ENCODE measurements around the gene CDK4. TPM values are rescaled to one million over a fixed set of nuclear protein-coding genes. Genes with fewer than 3 reads are reported as not detected.
"Not testable (repeated sequence)": the region's sequence is repeated elsewhere in the genome, so short reads cannot be mapped to it uniquely, and the experiment has no call there.

Gene CDK4
- total RNA-seq, 1 donor from 2014 or later: 102 TPM

DNA sequence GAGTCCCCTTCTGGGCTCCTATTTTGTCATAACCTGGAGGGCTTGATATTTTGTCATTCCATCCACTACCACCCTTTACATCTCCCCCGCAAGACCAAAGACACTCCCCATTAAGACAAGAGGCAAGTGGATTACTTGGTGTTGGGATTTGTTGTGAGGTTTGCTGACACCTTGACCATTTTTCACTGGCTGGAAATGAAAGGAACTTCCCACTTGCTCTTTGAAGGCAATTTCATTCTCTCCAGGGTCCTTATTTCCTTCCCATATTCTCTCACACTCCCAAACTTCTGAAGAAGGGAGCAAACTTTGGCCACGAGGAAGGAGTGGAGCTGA, 28.5 kb downstream of the CDK4 start:
- TF ChIP-seq POLR2A (IDR thresholded peaks at IDR 0.05): no peak
- no peak for TF ChIP-seq POLR2AphosphoS5 (IDR thresholded peaks at IDR 0.05; ENCODE audit: insufficient read depth in 1 of 2, low read depth in 1 of 2)
- TF ChIP-seq, protein P1, sequence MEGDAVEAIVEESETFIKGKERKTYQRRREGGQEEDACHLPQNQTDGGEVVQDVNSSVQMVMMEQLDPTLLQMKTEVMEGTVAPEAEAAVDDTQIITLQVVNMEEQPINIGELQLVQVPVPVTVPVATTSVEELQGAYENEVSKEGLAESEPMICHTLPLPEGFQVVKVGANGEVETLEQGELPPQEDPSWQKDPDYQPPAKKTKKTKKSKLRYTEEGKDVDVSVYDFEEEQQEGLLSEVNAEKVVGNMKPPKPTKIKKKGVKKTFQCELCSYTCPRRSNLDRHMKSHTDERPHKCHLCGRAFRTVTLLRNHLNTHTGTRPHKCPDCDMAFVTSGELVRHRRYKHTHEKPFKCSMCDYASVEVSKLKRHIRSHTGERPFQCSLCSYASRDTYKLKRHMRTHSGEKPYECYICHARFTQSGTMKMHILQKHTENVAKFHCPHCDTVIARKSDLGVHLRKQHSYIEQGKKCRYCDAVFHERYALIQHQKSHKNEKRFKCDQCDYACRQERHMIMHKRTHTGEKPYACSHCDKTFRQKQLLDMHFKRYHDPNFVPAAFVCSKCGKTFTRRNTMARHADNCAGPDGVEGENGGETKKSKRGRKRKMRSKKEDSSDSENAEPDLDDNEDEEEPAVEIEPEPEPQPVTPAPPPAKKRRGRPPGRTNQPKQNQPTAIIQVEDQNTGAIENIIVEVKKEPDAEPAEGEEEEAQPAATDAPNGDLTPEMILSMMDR (IDR thresholded peaks at IDR 0.05): no peak
- intact Hi-C loops (cut with DNase I): no loop called here
- H3K36me3 ChIP-seq: peaks cover 0 to 30% of the 10 kb centered on the region in 2 donors
- no peaks in the 10 kb centered on the region for H3K27me3 ChIP-seq
- no peak overlapping the region for H3K4me3 ChIP-seq
- peaks cover 10% of the 10 kb centered on the region for H3K4me1 ChIP-seq
- no peak overlapping the region for H3K27ac ChIP-seq
- H3K9me3 ChIP-seq: no peaks in the 10 kb centered on the region
- DNase-seq (ENCODE audit: extremely low spot score in 2 of 2): no peak

DNA sequence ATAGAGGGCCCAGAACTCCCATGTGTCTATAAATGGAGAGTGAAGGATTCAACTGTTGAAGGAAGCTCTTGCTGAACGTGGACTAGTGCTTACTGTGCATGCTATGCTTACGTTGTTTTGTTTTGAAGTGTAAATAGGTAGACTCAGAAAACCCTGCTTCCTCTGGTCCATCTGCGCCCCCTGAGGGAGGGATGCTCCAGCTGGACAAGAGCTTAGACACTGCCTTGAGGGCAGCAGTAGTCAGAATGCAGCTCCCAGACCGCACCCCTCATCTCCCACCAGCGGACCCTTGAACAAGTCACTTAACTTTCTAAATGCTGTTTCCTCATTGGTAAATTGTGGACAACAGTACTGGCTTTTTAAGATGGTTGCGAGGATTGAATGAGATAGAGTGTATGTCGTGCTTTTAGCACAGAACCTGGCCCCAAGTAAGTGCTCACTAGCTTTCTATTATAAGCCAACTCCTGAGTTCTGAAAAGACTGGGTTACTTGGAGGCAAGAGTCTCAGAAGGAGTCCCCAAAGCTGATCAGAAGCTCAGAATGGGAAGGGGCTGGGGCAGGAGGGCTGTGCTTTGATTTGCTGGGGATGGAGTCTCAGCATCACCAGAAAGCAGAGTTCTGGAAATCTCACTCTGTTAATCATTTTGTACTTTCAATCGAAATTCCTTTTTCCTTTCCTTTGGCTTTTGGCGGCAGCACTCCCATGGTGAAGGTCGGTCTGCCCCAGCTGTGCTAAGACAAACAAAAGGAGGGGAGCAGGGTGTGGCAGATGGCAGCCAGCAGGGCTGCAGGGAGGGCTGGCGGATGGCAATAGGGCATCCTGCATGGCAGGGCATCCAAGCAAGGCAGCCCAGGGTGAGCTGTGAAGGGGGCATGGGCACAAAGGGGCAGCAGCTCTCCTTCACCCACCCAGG, 29.1 kb downstream of the CDK4 start:
- TF ChIP-seq POLR2AphosphoS5 (IDR thresholded peaks at IDR 0.05; ENCODE audit: insufficient read depth in 1 of 2, low read depth in 1 of 2) (no peak), POLR2A (IDR thresholded peaks at IDR 0.05) (no peak)
- TF ChIP-seq, protein P1 (IDR thresholded peaks at IDR 0.05): no peak
- peak; percentile 49 to 78 for DNase-seq (ENCODE audit: extremely low spot score in 2 of 2)
- H3K4me1 ChIP-seq: peaks cover 10% of the 10 kb centered on the region
- intact Hi-C loops (cut with DNase I): no loop called here
- no peak overlapping the region for H3K4me3 ChIP-seq
- no peaks in the 10 kb centered on the region for H3K27me3 ChIP-seq
- H3K27ac ChIP-seq: no peak overlapping the region
- peaks cover 0 to 37% of the 10 kb centered on the region in 2 donors for H3K36me3 ChIP-seq
- no peaks in the 10 kb centered on the region for H3K9me3 ChIP-seq

DNA sequence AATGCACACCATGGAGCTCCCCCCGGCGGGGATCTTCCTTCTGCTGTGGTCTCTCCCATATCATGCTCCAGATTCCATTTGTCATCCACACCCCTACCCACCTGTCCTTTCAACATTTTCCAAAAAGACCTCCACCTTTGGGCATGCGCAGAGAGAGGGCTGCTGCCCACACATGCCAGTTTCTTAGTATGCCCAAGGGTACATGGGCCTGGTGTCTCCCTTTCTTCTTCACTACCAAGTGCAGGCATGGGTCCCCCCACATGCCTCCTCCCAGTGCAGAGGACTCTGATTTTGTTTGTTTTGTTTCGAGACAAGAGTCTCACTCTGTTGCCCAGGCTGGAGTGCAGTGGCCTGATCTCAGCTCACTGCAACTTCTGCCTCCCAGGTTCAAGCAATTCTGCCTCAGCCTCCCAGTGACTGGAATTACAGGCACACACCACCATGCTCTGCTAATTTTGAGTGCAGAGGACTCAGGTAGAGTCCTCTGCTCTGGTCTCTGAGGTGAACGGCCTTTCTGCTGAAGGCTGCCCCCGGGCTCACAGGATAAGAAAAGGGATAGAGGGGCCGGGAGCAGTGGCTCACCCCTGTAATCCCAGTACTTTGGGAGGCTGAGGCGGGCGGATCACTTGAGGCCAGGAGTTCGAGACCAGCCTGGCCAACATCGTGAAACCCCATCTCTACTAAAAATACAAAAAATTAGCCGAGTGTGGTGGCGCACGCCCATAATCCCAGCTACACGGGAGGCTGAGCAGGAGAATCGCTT, 30.1 kb downstream of the CDK4 start:
- H3K27me3 ChIP-seq; H3K9me3 ChIP-seq; H3K4me3 ChIP-seq; H3K27ac ChIP-seq; H3K4me1 ChIP-seq; intact Hi-C loops (cut with DNase I): not testable (repeated sequence)
- peak; percentile 58 to 62 for DNase-seq (ENCODE audit: extremely low spot score in 2 of 2)
- peaks cover 0 to 45% of the 10 kb centered on the region in 2 donors for H3K36me3 ChIP-seq

DNA sequence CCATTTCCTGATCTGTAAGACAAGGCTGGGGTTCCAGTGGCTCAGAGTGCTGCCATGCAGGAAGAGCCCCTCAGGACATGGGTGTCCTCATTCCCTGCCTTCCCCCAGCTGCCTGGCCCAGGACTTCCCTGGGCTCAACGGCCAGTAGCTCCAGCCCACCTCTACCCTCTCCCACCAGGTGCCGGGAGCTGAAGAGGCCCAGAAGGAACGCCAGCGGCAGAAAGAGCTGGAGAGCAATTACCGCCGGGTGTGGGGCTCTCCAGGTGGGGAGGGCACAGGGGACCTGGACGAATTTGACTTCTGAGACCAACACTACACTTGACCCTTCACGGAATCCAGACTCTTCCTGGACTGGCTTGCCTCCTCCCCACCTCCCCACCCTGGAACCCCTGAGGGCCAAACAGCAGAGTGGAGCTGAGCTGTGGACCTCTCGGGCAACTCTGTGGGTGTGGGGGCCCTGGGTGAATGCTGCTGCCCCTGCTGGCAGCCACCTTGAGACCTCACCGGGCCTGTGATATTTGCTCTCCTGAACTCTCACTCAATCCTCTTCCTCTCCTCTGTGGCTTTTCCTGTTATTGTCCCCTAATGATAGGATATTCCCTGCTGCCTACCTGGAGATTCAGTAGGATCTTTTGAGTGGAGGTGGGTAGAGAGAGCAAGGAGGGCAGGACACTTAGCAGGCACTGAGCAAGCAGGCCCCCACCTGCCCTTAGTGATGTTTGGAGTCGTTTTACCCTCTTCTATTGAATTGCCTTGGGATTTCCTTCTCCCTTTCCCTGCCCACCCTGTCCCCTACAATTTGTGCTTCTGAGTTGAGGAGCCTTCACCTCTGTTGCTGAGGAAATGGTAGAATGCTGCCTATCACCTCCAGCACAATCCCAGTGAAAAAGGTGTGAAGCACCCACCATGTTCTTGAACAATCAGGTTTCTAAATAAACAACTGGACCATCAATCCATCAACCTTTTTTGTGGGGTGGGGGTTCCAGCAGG, 31.2 kb downstream of the CDK4 start:
- Histone ChIP-seq H3K9me3 (no peaks in the 10 kb centered on the region), H3K4me1 (no peaks in the 10 kb centered on the region), H3K36me3 (peaks cover 0 to 56% of the 10 kb centered on the region in 2 donors), H3K27ac (no peak overlapping the region), H3K4me3 (no peak overlapping the region), H3K27me3 (no peaks in the 10 kb centered on the region)
- TF ChIP-seq, protein P1 (IDR thresholded peaks at IDR 0.05): no peak
- TF ChIP-seq POLR2AphosphoS5 (IDR thresholded peaks at IDR 0.05; ENCODE audit: insufficient read depth in 1 of 2, low read depth in 1 of 2) (no peak), POLR2A (IDR thresholded peaks at IDR 0.05) (no peak)
- DNase-seq (ENCODE audit: extremely low spot score in 2 of 2): peak; percentile 83 to 95
- intact Hi-C loops (cut with DNase I): no loop called here

All from vagina (tissue), 2 donors.